HG02884 (cell line): ENCODE data around the gene ZNF644.
"Not testable (repeated sequence)": the region's sequence is repeated elsewhere in the genome, so short reads cannot be mapped to it uniquely, and the experiment has no call there.

ENCODE experiments used
- ATAC-seq: cut with Tn5 transposase; IDR thresholded peaks from one replicate; pipeline ENCODE4 v1.9.1; 2021; ENCODE audit warnings: mild to moderate bottlenecking, moderate library complexity; ENCODE audit not compliant: unreplicated experiment

Gene ZNF644

DNA sequence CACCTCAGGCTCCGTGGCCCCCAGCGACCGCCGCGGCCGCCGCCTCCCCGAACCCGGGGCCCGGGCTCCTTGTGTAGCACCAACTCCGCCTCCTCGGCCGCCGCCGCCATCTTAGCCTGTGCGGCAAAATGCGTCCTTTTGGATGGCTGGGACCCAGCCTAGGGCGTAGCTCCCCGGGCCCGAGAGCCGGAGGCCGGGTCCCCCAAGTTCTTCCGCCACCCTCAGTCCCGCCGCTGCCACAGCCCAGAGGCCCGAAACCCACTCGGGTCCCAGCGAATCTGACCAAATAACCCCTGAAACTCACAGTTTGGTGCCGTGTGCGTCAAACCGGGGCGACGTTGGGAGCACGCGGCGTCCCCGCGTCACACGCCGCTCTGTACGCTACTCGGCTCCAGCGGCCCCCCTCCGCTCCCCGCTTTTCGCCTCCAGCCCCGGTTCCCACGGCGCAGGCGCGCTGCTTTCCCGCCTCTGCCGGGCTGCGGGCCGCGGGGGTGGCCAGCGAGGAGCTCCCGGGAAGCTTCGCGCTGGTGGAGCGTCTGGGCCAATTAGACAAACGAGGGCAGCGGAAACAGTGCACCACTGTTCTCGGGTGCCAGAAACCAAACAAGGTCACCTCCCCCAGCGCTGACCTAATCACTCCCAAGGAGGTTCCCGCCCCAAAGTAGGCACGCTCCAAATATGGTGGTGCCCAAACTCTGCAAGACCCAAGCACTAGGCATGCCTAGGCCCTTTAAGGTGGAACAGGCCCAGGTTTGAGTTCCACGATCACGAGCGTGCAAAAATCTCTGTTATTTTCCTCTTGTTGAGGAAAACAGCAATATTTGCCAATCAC lies at the start of gene ZNF644:
Gene ZNF644 (minus strand): TSS at position 350 of the 832 bp plus-strand sequence. CDS start 39,682 bp downstream, outside the sequence.
- ATAC-seq, result peak; percentile 69

DNA sequence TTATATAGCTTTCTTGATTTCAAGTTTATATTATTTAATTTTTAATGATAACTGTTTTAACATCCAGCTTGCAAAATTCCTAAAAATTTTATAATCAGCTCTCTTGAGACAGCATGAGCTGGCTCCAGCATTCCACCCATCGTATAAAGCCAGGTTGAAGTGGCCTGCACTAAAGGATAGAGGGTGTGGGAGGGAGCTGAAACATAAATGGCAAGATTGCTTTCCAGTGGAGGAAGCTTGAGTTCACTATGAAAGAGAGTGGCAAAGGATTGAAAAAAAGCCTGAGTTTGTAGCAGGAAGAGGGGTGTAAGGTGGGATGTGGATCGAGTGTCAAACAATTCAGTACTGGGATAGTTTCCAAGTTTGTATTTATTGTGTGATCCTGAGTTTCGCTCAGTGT lies 48.5 kb upstream of the ZNF644 start:
- no peak for ATAC-seq

DNA sequence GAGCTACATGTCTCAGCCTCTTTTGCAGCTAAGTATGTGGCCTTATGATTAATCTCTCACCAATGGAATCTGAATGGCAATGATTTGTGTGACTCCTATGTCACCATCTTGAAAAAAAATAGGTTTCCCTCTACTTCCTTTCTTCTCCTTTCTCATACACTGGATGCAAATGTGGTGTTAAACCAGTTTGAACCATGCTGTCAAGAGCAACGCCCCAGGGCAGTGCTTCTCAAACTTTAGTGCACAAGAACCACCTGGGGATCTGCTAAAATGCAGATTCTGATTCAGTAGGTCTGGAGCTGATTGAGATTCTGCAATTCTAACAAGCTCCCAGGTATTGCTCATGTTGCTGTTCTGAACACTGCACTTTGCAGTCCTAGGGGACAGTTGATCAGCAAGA lies 44.7 kb upstream of the ZNF644 start:
- ATAC-seq, result no peak

DNA sequence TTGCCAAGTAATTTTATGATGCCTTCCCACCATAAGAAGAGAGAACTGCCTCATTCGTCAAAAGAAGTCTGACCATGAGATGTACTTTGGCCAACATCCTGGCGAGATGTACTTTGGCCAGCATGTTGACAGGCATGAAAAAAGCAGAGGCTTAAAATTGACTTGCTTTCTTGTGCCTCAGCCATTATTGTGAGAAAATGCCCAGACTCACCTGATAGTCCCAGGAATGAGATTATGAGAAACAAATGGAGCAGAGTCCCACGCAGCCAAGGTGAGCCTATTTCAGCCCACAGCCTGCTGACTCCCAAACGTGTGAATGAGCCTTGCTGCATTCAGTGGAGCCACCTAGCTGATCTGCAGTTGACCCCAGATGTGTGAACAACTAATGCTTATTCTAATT lies 43.5 kb upstream of the ZNF644 start:
- ATAC-seq, result no peak

DNA sequence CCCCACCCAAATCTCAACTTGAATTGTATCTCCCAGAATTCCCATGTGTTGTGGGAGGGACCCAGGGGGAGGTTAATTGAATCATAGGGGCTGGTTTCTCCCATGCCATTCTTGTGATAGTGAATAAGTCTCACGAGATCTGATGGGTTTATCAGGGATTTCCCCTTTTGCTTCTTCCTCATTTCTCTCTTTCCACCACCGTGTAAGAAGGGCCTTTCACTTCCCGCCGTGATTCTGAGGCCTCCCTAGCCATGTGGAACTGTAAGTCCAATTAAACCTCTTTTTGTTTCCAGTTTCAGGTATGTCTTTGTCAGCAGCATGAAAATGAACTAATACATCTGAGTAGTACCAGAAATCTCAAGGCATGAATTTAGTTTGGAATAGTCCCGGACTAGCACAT lies 41.6 kb upstream of the ZNF644 start:
- ATAC-seq, result not testable (repeated sequence)

DNA sequence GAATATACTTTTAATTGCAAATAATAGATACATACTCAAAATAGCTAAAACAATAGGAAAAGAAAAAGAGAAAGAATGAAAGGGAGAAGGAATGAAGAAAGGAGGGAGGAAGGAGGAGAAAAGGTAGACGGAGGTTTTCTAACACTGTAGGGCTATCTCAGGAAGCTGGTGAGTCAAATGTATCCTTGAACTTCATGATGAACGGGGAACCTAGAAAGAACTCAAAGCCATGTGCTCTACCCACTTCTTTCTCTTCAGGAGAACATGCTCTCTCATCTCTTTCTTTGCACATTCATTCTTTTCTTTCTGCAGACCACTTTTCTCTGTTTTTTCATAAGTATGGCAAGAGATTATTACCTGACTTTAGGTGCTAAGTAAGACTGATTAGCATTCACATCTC lies 37.3 kb upstream of the ZNF644 start:
- ATAC-seq, result peak; percentile 42

GRCh38 chr1:91057784-91058183 lies 35.9 kb upstream of the ZNF644 start:
- peak; percentile 50 for ATAC-seq

DNA sequence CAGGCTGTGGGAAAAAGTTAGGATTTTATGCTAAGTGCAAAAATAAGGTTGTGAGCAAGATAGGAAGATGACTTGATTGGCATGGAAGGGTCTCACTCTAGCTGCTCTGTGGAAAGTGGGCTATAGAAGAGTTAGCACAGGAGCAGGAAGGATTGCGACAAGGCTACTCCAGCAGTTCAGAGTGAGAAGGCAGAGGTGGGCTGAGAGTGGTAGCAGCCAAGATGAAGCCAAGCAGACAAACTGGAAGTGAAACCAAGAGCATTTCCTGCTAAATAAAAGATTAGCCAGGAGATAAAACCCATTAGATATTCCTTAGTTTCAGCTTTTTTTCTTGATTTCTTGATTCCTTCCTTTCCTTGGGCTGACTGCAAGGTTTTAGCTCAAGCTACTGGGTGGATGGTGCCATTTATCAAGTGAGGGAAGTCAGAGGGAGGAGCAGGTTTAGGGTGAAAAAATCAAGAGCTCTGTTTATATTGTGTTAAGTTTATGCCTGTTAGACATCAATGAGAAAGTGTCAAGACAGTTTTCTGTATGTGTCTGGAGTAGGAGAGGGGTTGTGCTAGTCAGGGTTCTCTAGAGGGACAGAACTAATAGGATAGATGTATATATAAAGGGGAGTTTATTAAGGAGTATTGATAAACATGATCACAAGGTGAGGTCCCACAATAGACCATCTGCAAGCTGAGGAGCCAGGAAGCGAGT lies 33.1 kb upstream of the ZNF644 start:
- ATAC-seq, result peak; percentile 75

DNA sequence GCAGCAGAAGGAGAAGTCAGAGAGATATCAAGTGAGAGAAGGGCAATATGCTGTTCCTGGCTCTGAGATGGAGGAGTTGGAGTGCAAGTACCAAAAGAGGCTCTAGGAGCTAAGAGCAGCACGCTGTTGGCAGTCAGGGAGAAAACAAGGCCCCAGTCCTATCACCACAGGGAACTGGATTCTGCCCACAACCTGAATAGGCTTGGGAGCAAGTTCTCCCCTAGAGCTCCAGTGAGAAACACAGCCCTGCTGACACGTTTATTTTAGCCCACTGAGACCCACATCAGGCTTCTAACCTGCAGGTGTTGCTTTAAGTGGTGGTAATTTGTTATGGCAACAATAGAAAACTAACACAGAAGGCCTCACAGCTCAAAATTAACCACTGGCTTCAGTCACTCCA lies 31.8 kb upstream of the ZNF644 start:
- no peak for ATAC-seq

DNA sequence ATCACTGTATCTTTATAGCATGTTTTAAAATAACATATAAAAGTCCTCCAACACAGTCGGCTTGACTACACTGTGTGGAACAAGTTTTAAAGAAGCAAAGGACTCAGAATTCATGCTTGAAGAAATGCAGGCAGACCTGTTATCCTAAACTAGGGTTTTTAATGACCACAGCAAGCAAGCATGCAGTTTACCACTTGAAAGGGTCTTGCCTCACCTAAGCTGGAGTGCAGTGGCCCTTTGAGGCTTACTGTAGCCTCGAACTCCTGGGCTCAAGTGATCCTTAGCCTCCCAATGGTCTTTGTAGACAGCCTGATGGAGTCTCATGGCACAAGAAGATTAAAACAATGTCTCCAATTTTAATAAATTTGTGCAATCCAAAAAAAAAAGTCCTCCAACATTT lies 27.7 kb upstream of the ZNF644 start:
- ATAC-seq, result not testable (repeated sequence)

- no peak for ATAC-seq
These were observed 24.9 kb upstream of the ZNF644 start for GRCh38 chr1:91046766-91047165.

- no peak for ATAC-seq
These were observed 23.4 kb upstream of the ZNF644 start for GRCh38 chr1:91045284-91045683.

DNA sequence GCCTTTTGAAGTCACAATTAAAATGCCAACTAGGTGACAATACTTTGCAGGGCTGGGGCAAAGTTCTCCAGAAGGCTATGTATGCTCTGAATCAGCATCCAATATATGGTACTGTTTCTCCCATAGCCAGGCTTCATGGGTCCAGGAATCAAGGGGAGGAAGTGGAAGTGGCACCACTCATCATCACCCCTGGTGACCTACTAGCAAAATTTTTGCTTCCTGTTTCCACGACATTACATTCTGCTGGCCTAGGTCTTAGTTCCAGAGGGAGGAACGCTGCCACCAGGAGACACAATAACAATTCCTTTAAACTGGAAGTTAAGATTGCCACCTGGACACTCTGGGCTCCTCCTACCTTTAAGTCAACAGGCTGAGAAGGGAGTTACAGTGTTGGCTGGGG lies 22.9 kb upstream of the ZNF644 start:
- not testable (repeated sequence) for ATAC-seq

DNA sequence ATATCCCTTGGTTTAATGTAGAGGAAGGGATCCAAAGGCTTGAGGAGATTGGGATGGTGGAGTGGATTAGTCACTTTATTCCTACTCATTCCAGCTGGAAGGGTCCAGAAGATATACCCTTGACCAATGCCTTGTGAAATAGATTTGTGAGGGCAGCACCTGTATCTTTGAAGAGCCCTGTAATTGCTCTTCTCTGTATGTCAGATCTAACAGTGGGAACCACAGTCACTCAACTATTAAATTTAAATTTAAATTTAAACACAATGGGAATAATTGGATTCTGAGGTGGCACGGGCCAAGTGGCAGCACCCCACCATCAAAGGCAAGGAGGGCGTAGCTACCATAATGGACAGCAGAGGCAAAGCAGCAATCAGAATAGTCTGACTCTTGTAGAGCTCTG lies 20.5 kb upstream of the ZNF644 start:
- not testable (repeated sequence) for ATAC-seq

DNA sequence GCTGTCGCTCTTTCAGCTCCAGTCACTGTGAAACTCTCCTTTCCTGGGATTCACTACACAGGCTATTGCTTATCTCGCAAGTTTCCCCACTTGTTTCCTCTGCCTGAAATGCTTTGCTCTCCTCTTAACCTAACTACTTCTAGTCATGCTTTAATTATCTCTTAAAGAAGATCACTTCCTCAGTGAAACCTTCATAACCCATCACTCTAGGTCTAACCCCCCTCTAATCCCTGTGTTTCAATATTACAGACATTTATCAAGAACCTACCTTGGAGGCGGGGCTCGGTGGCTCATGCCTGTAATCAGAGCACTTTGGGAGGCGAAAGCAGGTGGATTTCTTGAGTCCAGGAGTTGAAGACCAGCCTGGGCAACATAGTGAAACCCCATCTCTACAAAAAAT lies 16.7 kb upstream of the ZNF644 start:
- no peak for ATAC-seq

DNA sequence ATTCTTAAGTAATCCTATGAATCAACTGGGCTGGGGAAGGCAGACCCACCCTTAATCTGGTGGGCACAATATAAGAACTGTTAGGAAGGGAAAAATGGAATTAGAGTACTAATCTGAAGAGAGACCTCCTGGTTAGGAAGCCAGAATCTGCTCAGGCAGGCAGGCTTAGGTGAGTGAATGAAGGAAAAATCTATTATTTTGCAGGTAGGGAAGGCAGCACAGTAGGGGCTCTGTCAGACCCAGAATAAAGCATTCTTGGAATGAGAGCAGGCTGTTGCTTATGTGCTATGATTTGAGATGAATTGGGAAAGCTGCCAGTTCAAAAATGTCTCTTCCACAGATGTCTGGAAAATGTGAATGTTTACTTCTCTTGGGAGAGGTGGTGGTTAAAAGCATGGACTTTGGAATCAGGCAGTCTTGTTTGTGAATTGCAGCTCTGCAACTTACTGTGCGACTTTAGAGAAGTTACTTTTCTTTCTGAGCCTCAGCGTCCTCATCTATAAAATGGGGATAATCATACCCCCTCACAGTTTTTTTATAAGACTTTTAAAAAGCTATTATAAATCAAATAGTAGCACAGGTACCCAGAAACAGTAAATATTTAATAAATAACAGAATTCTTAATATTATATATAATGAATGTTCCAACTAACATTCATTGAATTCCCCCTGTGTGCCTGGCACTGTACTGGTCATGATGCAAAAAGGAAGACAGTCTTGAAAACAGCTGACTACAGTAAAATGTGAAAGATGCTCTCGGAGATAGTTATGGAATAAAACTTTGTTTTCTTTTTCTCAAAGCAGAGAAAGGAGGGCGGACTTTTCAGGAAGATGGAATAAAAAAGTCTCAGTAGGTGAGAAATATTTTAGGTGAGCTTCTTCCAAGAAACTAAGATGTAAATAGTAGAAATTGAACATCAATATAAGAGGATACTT lies 15.3 kb upstream of the ZNF644 start:
- no peak for ATAC-seq

DNA sequence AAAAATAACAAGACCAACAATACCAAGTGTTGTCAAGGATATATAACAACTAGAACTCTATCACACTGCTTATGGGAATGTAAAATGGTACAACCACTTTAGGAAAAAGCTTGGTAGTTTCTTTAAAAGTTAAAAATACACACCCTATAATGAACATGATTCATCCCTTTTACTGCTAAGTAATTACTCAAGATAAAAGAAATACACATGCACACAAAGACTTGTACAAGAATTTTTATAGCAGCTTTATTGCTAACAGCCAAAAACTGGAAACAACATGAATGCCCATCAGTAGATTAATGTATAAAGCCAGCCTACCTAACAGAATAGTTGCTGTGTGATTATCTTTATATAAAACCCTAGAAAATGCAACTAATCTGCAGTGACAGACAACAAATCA lies 10.5 kb upstream of the ZNF644 start:
- ATAC-seq, result no peak

- ATAC-seq, result no peak
These were observed 9.2 kb upstream of the ZNF644 start for GRCh38 chr1:91031081-91031480.

DNA sequence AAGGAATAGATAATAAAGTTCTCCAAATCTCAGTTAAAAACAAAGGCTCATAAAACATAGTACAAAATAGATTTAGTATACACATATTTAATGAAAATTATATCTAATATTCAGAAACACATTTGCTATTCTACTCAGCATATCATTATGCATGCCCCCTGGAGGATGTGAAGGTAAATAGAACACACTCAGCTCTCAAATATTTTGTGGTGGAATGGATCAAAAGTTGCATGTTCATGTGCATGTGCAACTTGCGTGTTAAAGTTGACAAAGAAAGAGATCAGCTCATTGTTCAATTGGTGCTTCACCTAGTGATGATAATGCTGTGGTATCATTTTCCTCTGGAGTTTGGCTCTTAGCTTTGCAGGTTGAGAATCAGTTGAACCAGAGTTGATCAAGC lies 4.9 kb upstream of the ZNF644 start:
- no peak for ATAC-seq

GRCh38 chr1:91026320-91026719 lies 4.5 kb upstream of the ZNF644 start:
- peak; percentile 21 for ATAC-seq

- ATAC-seq, result no peak
These were observed 2.8 kb upstream of the ZNF644 start for GRCh38 chr1:91024481-91025119.
